SH-SY5Y (cell line): ENCODE results near the gene MUC6.

Source experiments
- GATA2 ChIP-seq: IDR thresholded peaks from 2 replicates; pipeline ENCODE4 v1.6.1; 2011; ENCODE audit warnings: mild to moderate bottlenecking, low read depth, low read length
- GATA3 ChIP-seq: IDR thresholded peaks from 2 replicates; pipeline ENCODE4 v1.6.1; 2011; ENCODE audit warnings: low read depth, mild to moderate bottlenecking, low read length, moderate library complexity

MUC6 gene

GRCh38 chr11:1074244-1075221 lies 38.0 kb upstream of the MUC6 start, which contains the start of gene MUC2:
Gene MUC2 (plus strand): TSS chr11:1074874.
- TF ChIP-seq GATA3 (no peak), GATA2 (no peak)

- TF ChIP-seq GATA3 (no peak), GATA2 (no peak)
Measured at GRCh38 chr11:1073851-1074243, 37.3 kb upstream of the MUC6 start.

- TF ChIP-seq GATA2 (no peak), GATA3 (no peak)
Measured at GRCh38 chr11:1073261-1073724, 36.8 kb upstream of the MUC6 start.

- TF ChIP-seq GATA3 (no peak), GATA2 (no peak)
Measured at GRCh38 chr11:1072821-1073231, 36.3 kb upstream of the MUC6 start.

- TF ChIP-seq GATA3 (no peak), GATA2 (no peak)
Measured at GRCh38 chr11:1072116-1072820, 35.8 kb upstream of the MUC6 start.

- no peak for TF ChIP-seq GATA3
- no peak for TF ChIP-seq GATA2
Measured at GRCh38 chr11:1071571-1072115, 35.1 kb upstream of the MUC6 start.

GRCh38 chr11:1070594-1071462 lies 34.3 kb upstream of the MUC6 start:
- TF ChIP-seq GATA2 (no peak), GATA3 (no peak)

- TF ChIP-seq GATA2: no peak
- no peak for TF ChIP-seq GATA3
Measured at GRCh38 chr11:1069740-1070139, 33.2 kb upstream of the MUC6 start.

GRCh38 chr11:1067812-1068496 lies 31.4 kb upstream of the MUC6 start:
- TF ChIP-seq GATA3: no peak
- TF ChIP-seq GATA2: no peak

GRCh38 chr11:1064167-1064566 lies 27.6 kb upstream of the MUC6 start:
- no peak for TF ChIP-seq GATA2
- no peak for TF ChIP-seq GATA3

- TF ChIP-seq GATA3 (no peak), GATA2 (no peak)
Measured at GRCh38 chr11:1062075-1062820, 25.7 kb upstream of the MUC6 start.
